Heart left ventricle (tissue), 13 donors: ENCODE results near the gene TBX5.

Source experiments
- CTCF ChIP-seq, 12 donors: fragments of 200-600 bp; sonication (generic) in 4 of 12; IDR thresholded peaks; one replicate each; pipeline versions ENCODE4 v1.5.0 to v1.8.0; 2018 to 2022; ENCODE audit warnings: antibody characterized with exemption in 12 of 12, mild to moderate bottlenecking in 5 of 12
- POLR2A ChIP-seq, 2 donors: fragments of 450-650 bp; IDR thresholded peaks; one replicate each; pipeline ENCODE4 v1.6.1; 2017; ENCODE audit warnings: antibody characterized with exemption in 2 of 2, mild to moderate bottlenecking in 2 of 2, moderate library complexity in 2 of 2
- donor health status: ischemic (EF 13 %, LVEDD 7.1; RV severe dilation, severe dysfunction).
- donor health status: DM: no; HTN: yes; CAD: no.
- donor health status: DM: no; HTN: no; CAD: no.
- donor health status: ischemic (EF 25% LVEDD 6.9; RV normal size, moderate dysfunction).
- donor health status: ischemic (EF 25% LVEDD 5.7; RV mildly dilated, moderate dysfunction).
- donor health status: ischemic (EF 35%, LVEDD 5.7; RV mildly dilated, moderate dysfunction).
- donor health status: nonischemic (EF 11% LVEDD 7.7; RV severe dilation, severe dysfunction).
- donor health status: DM: yes; HTN: yes; CAD: no.
- donor health status: PGD.
- donor health status: ischemic (EF 29% LVEDD 5.4; RV normal size, mild dysfunction).
- donor health status: nonischemic (EF 23%, LVEDD 6.1; RV moderate dilation, normal function).

GRCh38 chr12:114414031-114414865 lies 8.3 kb upstream of the TBX5 start:
- TF ChIP-seq CTCF (IDR thresholded peaks at IDR 0.05), result no peak
- TF ChIP-seq POLR2A (IDR thresholded peaks at IDR 0.05), result no peak
